Stimulated activated CD8-positive, alpha-beta memory T cell treated with anti-CD3 and anti-CD28 coated beads, Interleukin-7, amount 100 ng/mL, for 1 hour (primary cell): ENCODE results near the gene PCCB.
"Not testable (repeated sequence)": the region's sequence is repeated elsewhere in the genome, so short reads cannot be mapped to it uniquely, and the experiment has no call there.

ENCODE experiments used
- DNase-seq, 2 donors: peaks; one replicate each; pipeline ENCODE4 v3.0.0-alpha.2; 2020; ENCODE audit warnings: low read depth in 2 of 2

PCCB gene

DNA sequence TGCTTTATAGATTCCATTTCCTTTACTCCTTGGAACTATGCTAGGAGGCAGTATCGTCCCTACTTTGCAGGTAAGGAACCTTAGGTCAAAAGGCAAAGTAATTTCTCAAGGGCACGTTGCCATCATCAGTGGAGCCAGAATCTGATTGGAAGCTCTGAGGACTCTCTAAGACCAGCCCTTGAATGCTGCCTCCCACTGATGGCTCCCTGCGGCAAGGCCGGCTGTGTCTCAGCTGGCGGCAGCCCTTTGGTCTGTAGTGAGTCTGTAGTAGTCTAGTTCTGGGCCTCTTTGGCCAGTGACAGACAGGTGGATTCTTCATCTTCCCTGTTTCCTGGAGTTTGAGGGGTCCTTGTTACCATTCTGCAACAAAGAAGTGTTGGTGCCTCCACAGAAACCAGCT lies 76.2 kb downstream of the PCCB start:
- DNase-seq, result no peak

DNA sequence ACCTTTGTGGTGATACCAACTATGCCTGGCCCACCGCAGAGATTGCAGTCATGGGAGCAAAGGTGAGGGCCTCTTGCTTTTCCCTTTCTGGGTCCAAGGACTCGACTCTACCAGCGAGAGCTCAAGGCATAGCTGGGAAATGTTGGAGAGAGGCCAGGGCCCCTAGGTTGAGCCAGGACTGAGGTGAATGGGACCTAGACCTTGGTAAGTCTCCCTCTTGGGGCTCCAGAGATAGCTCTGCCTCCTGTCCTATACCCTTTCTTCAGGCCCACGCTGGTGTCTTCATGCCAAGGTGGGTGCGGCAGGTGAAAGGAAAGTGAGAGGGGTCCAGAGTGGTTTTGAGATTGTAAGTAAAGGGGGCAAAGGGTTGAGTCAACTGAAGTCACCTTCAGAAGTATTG lies 77.5 kb downstream of the PCCB start:
- DNase-seq, result no peak

DNA sequence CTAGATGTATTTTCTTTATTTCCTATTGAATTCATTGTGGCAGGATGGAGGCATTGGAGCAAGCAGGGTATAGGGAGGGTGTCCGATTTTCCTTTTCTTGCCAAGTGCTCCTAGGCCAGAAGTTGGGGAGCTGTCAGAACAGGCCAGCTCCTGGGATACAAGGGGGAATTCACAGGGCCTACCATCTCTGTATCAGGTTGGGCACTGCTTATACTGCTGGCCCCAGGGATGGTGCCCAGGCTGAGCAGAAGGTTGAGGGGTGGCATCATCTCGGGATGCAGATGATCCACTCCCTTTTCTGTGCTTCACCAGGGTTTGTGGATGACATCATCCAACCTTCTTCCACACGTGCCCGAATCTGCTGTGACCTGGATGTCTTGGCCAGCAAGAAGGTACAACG lies 79.5 kb downstream of the PCCB start:
- no peak for DNase-seq

DNA sequence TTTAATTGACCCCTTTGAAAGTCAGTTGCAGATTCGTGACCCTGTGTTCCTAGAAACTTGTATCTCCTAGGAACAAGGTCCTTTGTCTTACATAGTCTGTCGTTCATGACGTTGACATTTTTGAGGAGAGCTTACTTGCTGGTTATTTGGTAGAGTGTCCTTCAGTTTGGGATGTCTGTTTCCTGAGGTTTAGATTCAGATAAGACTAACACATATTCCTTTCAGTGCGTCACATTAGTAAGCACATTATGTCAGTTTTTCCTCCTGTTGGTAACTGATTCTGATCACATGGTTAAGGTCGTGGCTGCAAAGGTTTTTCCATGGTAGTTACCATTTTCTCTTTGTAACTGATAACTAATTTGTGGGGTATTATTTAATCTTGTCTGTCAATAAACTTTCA lies 80.8 kb downstream of the PCCB start:
- DNase-seq, result no peak

DNA sequence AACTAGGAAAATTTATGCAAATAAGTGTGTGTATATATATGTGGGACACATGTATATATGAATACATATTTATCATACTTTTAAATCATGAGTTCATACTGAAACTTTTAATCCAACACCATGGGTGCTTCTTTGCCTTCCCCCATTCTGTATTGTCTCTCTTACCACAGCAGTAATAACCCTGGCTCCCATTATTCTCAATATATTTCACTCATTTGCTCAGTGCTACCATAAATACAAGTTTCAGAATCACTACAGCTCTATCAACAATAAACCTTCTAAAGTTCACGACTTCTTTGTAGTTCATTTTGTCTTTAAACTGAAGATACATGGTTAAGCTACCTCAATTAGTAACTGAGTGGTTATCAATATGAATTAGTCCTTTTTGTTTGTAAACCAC lies 82.2 kb downstream of the PCCB start:
- no peak for DNase-seq

DNA sequence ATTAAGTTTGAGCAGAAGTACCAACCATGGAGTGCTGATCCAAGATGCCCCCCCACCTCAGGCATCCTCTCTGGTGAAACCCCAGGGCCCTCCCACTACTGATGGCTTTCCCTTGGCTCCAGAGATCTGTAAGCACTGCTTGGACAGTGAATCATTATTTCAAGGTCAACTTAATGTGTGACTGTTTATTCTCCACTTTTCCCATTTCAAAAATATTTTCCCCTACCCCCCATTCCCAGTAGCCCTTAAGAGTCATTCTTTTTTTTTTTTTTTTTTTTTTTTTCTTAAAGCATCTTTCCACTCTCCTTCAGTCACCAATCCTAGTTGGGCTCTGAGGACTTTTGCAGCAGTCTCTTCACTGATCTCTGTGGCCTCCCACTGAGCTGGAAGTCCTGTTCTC lies 82.6 kb downstream of the PCCB start:
- DNase-seq, result no peak

DNA sequence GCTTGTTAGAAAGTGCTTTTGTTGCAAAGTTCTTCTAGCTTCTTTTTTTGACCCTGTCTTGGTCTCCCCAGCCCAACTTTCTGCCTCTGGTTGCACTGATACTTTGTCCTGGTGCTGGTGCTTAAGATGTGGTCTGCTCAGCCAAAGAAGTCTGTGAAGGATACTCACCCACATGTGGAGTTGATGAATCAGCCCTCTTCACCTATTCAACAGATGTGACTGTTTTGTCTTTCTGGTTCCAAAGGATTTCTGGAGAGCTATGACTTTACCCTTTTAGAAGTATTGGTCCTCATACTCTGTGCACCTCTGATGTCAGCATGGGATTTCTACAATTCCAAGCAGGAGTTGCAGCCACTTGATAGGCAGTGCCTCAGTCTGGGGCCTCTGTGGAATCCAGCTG lies 84.1 kb downstream of the PCCB start:
- DNase-seq, result no peak

DNA sequence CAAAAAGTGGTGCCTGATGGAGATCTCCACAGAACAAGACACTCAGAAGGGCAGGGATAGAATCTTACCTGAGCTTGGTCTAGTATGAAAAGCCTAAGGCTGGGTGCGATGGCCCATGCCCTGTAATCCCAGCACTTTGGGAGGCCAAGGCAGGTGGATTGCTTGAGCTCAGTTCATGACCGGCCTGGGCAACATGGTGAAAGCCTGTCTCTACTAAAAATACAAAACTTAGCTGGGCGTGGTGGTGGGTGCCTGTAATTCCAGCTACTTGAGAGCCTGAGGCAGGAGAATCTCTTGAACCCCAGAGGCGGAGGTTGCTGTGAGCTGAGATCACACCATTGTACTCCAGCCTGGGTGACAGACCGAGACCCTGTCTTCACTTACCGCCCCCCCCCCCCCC lies 84.6 kb downstream of the PCCB start:
- DNase-seq, result not testable (repeated sequence)

DNA sequence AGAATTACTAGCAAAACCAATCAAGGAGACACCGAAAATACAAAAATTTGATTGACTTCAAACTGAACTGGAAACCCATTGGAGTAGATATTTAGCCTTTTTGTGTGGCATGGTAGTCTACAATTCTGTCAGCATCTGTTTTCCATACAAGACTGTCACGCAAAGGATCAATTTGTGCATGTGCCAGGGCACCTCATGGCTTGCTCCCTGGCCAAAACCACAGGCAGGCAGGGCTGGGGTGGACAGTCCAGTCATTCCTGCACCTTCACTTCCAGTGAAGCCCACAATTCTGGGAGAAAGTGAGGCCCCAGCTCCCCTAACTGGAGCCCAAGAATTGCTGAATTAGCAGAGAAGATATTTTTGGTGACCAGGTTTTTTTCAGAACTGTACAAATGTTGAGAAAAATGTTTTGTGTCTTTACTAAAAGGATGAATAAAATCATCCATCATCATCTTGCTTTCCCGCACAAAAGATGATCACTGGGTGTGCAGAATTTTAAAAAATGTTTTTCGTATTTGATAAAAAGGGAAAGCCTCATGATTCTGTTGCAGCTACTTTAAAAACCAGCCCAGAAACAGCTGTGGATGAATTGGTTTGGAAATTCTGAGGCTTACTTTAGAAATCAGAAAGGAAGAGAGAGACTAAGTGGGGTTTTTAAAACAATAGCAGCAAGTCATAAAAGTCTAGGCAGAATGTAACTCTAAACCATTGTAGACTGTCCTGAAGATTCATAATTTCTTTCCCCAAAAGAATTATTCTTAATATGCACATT lies 86.4 kb downstream of the PCCB start:
- no peak for DNase-seq

DNA sequence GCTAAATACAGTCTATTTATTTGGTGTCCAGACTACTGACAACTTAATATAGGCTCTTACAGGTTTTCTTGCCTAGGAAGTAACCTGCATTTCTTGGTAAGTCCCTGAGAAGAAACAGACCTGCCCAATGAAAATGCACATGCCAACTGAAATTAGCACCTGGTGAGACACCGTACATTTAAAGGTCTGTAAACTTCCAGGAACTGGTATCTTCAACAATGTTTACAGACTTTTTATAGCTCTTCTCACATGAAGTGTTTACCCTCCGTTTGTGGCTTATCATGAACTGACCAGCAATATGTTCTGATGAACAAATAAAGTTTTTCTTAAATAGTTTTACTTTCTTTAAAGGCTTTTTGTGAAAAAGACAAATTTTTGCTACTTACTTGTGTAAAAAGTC lies 93.3 kb downstream of the PCCB start:
- no peak for DNase-seq

DNA sequence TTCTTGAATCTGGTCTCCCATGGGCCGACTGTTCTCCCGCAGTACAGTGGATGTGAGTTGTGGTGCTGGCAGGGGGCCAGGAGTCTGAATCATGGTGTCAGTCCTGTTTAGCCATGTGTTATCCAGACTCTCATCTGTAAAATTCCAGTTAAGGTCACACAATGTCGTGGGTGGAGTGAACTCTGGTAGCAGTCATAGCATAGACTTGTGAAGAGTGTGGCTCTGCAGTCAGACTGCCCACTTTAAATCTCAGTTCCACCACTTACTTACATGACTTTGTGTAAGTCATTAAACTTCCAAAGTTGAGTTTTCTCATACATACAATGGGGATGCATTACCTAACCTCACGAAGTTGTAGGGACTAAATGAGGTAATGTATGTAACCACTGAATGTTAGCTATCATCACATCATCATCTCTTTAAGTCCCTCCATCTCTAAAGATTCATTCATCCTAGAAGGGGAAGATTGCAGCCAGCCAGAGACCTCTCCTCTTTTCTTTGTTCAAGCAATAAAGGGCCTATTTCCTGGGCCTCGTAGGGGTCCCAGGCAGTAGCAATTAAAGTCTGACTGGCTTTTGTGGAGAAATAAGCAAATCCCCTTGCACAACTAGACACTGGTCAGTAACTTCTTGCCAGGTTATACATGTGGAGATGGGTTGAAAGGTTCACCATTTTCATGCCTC lies 93.9 kb downstream of the PCCB start:
- DNase-seq, result no peak

DNA sequence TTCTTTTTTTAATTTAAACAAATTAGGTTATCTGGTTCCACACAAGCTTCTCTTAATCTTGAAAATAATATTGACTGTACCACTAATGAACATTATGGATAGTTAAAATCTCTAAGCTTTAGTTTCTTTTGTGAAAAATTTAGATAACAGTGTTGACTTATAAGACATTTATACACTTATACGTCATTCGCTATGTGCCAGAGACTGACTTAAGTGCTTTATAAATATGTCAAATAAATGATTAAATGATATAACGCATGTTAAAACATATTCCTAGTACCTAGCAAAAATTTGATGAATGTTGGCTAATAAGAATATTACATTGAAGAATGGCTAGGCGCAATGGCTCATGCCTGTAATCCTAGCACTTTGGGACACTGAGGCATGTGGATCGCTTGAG lies 96.3 kb downstream of the PCCB start:
- DNase-seq, result no peak

DNA sequence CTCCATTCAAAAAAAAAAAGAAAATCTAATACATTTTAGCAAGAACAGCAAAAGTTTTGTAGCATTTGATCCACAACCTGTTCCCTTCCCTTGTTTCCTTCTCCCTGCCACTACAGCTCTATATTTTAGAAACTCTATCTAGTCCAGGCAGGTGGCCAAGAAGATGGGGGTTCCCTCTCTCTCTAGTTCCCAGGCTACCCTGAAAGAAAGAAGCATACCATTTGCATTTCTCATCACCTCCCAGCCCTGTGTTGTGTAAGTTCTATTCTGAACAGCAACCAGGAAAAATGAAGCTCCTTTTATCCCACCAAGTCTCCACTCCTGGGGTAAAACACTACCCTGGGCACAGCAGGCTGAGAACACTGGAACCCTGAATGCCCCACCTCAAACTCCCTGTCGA lies 100.0 kb downstream of the PCCB start:
- DNase-seq, result no peak

DNA sequence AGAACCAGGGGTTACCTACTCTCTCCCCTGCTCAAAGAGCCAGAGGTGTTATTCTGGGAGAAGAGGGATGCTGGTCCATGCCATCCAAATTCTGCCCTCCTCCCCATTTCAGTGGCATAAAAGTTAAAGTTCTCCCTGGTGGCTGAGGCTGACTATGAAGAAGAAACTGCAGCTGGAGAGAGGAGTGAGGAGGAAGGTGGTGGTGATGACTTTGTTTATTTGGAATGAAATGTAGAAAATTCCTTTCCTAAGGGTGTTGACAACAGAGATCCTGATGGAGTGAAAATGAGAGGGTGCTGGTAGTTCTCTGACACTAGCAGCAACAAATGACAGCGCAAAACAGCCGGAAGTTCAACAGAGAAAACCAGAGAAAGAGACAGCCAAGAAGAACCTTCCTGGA lies 100.4 kb downstream of the PCCB start:
- DNase-seq, result no peak

DNA sequence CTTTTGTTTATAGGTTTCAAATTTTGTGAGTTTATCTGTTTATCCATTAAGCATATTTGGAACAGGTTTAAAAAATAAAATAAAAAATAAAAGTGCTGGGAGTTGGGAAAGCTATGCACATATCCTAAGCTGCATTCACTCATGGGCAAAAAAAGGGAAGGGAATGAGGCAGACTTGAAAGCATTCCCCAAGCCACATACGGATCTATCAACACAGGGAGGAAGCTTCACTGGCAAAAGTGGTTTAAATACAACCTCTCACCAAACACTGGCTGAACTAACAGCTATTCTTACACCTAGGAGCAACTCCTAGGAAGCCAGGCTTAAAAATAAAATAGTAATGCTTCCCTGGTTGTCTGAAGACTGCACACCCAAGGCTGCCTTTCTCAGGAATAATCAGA lies 101.2 kb downstream of the PCCB start:
- no peak for DNase-seq

DNA sequence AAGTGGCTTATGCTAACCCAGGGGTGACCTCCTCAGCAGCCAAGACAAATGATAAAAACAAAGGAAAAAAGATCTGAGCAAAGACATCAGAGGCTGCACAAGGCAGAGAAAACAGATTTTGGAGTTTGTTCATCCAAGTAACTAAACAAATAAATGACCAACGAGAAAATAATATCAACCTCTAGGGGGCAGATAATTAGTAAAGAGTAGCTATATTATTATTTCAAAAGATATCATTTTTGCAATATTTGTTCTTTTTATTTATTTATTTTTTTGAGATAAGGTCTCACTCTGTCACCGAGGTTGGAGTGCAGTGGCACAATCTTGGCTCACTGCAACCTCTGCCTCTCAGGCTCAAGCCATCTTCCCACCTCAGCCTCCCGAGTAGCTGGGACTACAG lies 101.8 kb downstream of the PCCB start:
- DNase-seq, result no peak

DNA sequence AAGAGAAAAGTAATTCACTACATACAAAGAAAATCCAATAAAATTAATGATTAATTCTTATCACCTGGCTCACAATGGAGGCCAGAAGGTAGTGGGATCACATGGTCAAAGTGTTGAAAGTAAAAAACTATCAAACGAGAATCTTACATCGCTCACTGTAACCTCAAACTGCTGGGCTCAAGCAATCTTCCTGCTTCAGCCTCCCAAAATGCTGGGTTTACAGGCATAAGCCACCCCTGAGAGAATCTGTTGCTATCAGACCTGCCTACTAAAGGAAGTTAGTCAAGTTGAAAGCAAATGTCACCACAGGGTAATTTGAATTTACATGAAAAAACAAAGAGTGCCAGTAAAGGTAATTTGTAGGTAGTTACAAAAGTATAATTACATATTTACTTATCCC lies 103.3 kb downstream of the PCCB start:
- no peak for DNase-seq

DNA sequence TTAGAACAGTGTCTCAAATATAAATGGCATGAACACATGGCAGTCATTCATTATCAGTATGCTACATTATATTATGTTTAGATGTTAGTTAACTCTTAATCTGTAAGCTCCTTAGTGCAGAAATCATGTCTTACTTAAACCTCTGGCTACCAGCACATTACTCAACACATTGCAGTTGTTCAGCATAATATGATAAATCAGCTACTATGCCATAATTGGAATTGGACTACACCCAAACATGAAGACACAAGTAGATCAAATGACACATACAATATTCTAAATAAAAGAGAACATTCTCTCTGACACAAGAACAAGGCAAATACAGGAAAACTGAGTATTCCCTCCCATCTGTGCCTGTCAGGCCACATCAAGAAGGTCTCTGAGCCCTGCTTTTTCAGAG lies 116.1 kb downstream of the PCCB start:
- no peak for DNase-seq

DNA sequence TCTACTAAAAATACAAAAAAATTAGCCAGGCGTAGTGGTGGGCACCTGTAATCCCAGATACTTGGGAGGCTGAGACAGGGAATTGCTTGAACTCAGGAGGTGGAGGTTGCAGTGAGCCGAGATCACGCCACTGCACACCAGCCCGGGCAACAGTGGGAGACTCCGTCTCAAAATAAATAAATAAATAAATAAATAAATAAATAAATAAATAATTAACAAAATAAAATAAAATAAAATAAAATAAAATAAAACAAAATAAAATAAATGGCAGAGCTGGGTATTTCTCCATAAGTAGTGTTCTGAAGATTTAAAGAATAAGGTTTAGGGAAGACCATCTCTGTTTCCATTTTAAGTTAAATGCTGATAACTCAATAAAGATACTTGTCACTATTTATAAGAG lies 125.7 kb downstream of the PCCB start:
- DNase-seq, result not testable (repeated sequence)

DNA sequence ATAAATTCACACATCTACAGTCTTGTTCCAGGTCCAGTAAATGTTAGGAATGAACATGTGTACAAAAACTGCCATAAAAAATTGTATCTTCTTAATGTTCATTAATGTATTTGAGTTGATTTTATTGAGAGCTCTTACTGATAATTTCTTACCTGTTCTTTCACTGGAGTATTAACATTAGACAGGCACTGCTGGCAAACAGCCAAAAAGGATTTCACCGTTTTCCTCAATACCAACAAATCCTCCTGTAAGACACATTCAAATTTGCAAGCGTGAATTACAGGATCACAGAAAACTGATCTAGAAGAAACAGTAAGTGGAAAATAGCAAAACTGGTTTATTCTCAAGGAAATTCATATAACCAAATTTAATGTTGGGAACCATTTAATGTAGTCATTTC lies 127.4 kb downstream of the PCCB start:
- DNase-seq, result no peak

DNA sequence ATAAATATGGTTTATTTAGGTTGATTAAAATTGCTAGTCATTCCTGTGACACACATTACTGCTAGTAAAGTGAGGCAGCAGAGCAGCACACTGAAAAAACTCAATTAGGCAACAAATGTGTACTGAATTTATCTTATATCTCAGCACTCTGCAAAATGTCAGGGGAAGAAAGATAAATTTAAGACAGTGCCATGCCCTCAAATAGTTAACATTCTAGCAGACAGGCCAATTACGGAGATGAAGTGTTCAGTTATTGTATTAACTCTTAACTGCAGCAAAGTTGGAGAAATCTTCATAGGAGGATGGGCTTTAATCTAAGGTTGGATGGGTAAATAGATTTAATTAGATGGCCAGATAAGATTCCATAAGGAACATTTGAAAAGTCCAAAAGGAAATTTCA lies 127.9 kb downstream of the PCCB start:
- no peak for DNase-seq
